Effector CD4-positive, alpha-beta T cell (primary cell): ENCODE data around the gene DOC2B.

ENCODE experiments used
- DNase-seq: peaks from one replicate; pipeline ENCODE4 v3.0.0-alpha.2; 2020

The DOC2B gene

DNA sequence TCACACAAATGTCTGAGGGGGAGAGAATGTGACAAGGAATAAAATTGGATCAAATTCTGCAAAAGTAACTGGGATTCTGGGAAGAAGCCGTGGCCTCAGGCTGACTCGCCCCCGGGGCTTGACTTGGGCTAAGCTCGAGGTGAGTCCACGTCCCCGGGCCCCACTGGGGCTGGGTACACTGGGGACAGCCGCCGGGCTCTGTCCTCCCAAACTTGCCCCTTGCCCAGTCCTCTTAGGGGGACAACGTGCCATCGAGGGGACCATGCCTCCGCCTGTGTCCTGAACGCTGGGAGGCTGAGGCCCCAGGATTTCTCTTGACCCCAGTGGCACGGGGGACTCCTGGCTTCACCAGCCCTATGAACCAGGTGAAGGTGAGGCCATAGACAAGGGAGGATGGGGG, 21.1 kb downstream of the DOC2B start:
- no peak for DNase-seq

DNA sequence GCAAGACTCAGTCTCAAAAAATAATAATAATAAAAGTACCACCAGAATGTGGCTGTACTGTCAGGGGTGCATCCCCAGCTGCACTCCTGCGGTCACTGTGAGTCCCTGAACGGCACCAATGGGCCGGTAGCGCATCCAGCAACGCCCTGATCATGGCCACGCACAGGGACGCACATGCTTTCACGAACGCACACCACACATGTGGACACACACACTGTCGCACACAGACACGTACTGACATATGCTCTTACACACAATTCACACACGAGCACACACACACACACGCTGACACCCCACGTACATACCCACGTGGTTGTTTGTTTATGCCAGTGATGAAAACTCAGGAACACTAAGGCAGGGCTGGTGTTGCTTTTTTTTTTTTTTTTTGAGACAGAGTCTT, 21.8 kb downstream of the DOC2B start:
- DNase-seq, result no peak

DNA sequence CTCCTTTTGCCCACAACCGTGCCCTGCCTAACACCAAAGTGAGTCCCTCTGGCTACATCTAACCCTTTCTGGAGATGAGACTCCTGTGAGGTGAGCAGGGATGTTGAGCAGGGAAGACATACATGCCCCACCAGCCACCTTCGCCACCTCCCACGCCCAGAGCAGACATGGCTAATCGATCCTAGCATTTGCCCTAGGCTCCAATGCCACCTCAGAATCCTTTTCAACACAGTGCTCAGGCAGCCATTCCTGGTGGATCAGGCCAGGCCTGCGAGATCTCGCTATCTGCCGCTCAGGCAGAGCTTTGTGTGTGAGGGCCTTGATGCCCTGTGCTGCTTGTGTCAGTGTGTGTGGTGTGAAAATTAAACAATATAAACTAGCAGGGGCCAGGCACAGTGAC, 23.1 kb downstream of the DOC2B start:
- no peak for DNase-seq

DNA sequence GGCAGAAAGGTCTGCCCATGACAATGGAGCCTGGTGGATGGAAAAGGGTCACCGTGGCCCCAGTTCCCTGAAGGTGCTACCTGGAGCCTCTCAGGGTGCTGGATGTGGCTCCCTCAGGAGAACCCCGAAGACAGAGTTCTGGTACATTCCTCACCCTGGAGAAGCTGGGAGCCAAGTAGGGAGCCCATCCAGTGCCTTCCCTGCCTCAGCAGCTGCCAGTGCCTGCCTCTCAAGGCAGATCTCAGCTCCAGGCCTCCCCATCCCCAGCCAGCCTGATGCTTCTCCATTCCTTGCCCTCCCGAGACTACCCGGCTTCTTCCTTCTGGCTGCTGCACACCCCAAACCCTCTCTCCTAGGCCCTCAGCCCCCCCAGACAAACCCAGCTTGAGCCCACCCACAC, 23.5 kb downstream of the DOC2B start:
- DNase-seq, result no peak

DNA sequence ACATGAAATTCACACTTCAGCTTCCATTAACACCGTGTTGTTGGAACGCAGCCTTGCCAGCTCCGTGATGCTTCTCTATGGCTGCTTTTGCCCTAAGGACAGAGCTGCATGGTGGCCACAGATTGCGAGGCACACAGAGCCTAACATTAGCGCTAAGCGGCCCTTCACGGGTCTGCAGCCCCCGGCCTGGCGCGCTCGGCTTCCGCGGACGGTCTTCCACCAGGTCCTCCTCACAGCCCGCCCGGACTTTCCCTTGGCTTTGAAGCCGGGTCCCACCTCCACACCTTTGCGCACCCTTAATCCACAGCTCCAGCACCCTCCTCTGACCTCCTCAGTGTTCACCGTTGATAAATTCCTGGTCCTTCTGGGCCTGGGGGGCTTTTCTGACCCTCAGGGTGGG, 24.5 kb downstream of the DOC2B start:
- DNase-seq, result no peak

DNA sequence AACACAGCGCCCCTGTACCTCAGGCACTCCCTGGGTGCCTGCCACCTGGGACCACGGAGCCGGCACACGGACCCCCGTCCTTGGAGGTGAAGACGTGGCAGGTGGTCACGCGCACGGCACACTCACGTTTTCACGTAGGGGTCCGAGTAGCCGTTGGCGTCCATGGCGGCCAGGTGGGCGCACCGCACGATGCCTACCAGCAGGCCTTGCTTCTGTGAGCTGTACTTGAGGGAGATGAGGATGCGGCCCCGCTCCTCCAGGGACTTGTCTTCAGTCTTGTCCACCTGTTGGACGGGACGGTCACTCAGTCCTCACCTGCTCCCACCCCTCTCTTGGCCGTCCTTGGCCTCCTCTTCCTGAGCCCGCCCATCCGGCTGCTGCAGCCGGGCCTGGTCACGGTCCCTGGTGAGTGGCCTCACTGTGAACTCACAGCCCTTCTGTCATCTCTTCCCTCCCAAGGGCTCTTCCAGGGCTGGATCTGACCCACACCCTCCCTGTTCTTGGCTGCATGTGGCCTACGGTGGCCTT, 25.3 kb downstream of the DOC2B start:
- DNase-seq, result no peak

DNA sequence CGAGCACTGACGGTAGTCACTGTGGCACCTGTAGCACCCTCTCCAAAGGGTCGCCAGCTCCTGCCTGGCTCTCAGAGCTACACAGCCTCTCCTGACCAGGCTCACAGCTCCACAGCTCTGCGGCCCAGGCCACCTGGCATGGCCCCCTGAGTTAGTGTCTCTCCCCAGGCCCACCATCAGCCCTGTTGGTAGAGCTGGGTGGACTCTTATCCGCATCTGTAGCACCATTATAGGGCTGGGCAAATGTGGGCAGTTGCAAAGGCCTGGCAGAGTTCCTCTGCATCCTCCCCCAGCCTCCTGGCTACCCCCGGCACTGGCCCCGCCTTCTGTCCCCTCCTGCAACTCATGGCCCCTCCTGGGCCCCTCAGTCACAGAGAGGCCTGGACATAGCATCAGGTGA, 25.9 kb downstream of the DOC2B start:
- no peak for DNase-seq

DNA sequence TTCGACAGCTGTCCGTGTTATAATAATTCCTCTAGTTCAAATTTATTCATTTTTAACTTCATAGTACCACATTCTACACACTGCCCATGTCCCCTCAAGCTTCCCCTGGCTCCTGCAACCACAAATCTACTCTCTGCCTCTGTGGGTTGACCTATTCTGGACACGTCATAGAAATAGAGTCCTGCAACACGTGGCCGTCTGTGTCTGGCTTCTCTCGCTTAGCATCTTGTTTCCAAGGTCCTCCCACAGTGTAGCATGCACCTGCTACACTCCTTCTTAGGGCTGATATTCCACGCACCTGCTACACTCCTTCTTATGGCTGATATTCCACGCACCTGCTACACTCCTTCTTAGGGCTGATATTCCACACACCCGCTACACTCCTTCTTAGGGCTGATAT, 27.6 kb downstream of the DOC2B start:
- no peak for DNase-seq

DNA sequence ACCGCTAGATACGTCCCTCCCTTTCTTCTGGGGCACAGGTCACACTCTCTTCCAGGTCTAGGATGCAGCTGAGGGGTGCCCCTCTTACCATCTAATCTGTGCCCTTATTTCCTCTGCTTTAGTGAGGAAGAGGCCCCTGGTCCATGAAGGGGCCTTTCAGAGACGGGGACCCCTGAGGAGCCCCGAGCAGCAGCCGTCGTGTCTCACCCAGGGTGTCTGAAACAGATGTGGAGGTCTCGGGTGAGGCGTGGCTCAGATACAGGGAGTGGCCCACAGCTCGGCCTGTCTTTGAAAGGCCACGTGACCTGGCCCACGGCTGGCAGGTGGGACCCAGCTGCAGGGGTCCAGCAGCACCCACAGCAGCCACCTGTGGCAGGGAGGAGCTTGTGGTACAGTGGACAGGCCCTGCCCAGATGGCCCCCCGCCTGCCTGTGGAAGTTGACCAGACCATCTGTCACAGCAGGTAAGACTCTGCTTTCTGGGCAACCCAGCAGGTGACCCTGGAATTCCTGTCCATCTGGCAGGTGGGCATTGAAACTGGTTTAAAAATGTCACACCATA, 28.5 kb downstream of the DOC2B start:
- no peak for DNase-seq

DNA sequence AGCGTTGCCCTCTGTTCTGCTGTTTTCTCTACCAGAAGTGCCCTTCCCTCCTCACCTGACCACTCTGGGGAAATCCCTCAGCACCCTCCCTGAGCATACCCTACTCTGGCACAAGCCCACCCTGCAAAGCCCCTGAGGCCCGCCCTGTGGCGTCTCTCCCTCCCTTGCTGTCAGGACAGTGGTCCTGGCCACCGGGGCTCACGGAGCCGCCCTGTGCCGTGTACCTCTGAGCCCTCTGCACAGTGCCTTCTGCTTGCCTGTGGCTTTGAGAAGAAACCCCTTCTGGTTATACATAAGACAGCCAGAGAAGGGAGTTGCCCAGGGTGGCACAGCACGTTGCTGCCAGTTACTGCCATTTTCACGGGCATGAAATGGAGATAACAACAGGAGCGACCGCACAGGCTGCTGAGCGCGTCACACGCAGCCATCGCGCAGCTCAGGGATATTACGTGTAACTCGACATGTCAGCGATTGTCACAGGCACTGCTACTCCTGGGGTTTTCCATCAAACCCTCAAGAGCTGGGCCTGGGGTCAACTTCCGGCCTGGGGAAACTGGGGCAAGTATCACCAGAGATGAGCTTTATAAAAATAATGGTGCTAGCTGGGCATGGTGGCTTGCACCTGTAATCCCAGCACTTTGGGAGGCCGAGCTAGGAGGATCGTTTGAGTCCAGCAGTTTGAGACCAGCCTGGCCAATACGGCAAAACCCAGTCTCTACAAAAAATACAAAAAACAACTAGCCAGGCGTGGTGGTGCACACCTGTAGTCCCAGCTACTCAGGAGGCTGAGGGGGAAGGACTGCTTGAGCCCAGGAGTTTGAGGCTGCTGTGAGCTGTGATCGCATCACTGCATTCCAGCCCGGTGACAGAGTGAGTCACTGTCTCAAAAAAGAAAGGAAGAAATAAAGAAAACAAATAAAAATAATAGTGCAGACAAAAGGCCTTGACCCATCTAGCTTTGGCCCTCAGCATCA, 29.3 kb downstream of the DOC2B start:
- no peak for DNase-seq

DNA sequence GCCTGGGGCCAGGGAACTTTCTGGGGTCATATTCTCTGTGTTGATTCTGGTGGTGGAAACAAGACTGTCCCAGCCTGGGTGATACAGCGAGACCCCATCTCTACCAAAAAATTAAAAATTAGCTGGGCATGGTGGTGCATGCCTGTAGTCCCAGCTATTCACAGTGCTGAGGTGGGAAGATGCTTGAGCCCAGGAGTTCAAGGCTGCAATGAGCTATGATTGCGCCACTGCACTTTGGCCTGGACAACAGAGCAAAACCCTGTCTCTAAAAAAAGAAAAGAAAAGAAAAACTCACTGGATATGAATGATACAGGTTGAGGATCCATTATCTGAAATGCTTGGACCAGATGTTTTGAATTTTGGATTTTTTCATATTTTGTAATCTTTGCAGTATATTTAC, 30.4 kb downstream of the DOC2B start:
- DNase-seq, result no peak

DNA sequence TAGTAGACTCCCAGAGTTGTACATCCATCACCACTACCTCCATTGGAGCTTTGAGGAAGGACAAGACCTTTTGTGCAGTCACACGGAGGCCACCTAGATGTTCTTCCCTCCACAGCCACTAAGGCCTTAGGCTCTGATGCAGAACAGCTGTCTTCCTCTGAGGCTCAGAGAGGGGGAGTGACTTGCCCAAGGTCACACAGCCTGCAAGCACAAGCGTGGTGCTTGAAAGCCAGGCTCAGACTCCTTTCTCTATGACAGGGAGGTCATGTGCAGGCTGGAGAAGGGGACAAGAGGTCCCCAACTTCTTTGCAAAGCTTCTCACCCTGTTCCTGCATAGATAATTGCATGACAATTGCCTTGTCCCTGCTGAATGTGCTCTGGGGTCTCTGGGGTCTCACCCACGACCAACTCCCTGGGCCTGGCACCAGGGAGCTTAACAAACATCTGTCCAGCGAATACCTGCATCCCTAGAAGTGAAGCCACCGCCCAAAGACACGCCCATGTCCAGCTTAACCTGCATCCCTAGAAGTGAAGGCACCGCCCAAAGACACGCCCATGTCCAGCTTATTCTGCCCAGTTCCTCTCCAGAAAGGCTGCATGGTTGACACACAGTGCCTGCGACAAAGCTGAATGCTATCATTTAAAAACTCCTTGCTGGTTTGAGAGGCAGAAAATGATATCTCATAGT, 31.4 kb downstream of the DOC2B start:
- no peak for DNase-seq

DNA sequence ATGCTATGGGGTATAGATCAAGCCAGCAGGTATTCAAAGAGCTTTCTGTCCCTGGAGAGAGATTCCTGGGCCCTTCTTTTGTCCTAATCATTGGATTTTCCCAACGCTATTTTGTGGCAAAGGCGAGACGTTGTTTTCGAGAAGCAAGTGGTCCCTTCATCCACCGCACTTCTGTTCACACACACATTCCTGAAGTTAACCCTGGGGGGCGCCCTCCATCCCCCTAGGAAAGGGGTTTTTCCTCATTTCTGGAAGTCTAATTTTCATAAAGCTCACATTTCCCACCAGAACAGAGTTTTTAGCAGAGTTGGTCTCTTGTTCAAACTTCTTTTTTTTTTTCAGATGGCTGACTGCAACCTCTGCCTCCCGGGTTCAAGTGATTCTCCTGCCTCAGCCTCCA, 32.2 kb downstream of the DOC2B start:
- no peak for DNase-seq

DNA sequence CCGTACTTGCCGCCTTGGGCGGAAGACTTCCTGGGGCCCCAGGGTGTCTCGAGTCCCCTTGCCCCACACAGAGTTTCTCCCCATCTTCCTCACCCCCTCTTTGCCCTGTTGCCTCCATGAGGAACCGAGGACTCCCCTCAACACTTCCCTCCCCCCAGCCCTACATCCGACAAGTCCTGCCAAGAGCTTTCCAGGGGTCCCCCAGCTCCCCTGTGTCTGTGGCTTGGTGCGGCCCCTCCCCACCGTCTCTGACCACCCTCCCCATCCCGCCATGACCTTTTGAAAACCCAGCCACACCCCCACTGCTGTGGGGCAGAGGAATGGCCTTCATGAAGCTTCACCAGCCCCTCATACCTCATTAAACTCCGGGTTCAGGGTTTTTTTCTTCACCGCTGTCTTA, 32.7 kb downstream of the DOC2B start:
- no peak for DNase-seq

DNA sequence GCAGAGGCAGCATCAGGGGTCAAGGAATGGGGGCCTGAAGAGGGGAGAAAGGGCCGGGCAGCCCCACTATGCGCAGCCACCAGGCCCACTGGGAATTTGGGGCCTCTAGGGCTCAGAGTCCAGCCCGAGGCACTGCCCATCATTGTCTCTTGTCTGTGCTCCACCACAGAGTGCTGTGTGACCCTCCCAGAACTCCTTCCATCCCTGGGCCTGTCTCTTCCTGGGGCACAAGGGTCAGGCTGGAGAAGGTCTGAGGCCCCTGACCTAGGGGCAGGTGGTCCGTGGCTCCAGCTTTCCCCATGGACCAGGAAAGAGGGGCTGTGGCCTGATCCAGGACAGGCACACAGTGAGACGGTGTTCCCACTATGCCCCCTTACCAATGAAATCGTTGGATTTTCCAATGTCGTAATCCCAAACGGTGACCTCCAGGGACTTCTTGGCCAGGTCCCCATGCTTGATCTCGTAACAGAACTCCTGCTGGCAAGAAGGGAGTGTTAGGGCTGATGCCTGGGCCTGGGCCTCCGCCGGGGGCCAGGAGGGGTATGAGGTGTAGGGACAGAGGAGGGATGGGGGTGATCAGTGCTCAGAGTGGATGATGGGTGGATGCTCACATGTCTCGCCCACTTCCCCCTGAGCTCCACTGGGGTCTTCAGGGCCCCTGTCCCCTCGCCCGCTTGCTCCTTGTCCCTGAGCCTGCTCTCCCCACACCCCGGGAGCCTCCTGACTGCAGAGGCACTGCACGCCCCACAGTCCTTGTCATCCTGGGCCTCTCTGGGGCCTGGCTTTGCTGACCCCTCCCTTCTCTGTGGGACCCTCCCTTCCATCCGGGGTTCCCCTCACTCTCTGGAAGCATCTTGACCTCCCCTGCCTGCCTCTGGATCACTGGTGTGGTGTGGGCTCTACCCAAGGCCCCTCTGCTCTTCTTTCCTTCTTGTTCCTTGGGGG, 33.4 kb downstream of the DOC2B start:
- no peak for DNase-seq

DNA sequence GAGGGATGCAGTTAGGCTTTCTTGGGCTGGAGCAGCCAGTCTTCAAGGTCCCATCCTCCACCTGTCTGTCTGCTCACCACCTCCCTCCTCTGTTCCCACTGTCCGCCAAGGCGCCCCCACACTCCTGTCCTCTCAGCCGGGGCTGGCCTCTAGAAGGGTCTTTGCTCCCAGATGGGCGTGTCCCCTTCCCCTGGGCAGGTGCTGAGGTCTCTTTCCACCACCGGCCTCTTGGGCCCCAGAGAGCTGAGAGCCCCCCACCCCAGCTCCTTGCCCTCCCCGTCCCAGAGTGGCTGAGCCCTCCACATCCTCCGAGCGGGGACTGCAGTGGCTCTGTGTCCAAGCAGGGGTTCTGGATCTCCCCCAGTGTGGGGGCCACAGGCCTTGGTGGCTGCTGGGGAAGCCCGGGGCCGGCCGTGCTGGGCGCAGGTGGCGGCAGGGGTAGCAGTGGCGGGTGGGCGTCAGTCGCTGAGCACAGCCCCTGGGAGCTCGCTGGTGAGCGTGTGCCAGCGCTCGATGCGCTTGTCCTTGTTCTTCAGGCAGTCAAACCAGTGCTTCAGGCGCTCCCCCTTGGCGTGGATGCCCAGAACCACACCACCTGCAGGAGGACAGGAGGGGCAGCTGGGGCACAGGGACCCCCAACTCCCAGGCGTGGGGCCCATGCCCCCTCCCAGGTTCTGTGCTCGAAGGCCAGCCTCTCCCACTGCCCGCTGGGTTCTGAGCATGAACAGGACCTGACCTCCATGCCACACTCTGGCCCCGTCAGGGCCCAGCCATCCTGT, 34.3 kb downstream of the DOC2B start:
- DNase-seq, result no peak

DNA sequence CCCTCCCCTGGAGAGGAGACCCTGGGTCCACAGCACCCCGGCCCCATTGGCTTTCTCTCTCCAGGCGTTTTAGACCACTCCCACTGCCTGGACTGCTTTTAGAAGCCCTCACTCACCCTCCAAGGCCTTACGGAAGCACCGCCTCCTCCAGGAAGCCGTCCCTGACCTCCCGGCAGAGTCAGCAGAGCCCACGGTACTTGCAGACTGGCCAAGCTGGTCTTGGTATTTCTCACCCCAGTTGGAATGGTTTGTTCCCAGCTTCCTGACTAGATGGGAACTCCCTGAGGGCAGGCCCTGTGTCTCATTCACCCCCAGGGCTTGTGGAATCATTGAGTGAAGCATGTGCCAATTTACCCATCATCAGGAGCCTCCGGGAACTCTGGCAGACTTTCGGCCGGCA, 34.9 kb downstream of the DOC2B start:
- DNase-seq, result no peak

DNA sequence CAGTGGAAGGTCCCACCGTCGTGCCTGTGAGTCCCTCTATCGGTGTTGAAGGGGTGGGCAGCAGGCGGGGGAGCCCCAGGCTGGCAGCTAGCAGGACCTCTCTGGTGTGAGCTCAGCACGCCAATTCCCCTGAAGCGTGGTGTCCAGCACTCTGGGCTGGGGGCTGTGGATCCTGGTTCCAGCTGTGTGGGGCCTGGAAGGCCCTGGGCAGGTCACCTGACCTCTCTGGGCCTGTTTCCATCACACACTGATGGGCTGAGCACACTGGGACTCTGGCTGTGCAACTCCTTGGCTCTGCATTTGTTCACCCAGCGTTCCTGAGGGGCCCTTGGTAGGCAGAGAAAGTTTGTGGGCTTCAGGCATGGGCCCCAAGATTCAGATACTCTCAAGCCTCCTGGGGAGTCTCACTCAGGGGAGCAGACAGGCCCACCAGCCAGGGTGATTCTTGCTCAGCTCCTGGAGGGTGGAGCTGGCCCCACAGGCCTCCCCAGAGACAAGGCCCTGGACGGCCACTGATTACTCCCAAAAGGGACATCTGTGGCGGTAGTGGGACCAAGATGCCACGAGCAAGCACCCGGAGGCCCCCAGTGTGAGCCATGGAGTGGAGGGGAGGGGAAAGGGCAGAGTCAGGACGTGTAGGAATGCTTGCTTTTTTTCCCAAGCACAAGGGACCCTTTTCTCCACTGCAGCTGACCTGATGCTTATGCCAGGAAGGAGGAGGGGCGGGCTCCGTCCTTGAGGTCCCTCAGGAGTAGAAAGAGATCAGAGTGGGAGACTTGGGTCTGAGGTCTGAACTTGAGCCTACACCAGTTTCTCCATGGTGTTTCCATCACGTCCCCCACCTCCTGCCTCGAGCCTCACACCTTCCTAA, 35.5 kb downstream of the DOC2B start:
- DNase-seq, result no peak

DNA sequence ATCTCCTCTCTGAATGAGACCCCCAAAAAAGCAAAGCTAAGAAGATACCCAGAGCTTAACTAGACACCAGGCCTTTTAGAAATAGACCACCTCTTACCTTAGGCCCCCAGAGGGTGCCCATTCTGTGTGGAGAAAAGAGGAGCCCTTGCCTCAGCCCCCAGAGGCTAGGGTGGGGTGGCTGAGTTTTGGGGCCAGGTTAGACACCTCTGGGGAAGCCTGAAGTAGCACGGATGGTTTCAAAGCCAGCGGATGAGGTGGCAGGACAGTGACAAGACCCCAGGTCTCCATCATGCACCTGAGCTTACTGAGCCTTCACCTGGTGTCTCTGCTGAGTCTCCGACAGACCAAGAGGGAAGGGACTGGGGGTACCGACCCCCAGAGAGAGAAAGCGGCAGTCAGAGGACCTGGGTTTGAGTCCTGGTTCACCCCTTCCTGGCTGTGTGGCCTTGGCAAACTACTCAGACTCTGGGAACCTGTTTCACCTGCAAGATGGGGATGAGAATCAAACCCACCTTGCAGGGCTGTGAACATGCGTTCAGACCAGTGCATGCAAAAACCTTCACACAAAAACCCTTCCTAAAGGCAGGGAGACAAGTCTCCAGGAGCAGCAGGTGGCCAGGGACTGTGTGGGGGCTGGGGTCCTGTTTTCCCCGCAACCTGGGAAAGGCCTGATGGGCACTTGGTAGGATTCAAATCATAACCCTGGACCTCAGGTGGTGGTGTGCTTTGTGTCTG, 36.3 kb downstream of the DOC2B start:
- DNase-seq, result no peak

DNA sequence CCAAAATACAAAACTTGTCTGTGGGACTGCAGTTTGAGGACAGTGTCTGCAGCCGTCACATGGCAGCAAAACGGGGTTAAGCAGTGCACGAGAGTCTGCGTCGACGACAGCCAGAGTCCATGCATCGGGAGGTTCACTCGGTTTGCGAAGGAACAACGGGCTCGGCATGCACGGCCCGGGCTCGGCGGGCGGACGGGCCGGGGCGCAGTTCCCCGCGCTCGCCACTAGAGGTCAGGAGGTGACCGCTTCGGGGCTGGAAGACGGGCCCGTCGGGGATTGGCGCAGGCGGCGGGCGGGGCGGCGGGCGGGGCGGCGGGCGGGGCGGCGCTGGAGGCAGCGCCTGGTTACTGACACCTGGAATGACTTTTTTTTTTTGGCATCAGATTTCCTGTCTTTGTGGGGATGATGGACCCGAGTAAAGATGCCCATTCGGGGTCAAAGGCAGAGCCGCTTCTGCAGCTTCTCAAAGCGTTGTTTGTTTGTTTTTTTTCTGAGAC, 37.6 kb downstream of the DOC2B start:
- DNase-seq, result peak; percentile 79
